ENCODE measurements around the gene RPAP3. TPM values are rescaled to one million over a fixed set of nuclear protein-coding genes. Genes with fewer than 3 reads are reported as not detected.

The RPAP3 gene
- total RNA-seq, 4 donors from 2014 or later: 11.7 to 25.5 (median 19.4) TPM

- H3K27ac ChIP-seq: no peak overlapping the region
- no peaks in the 10 kb centered on the region for H3K27me3 ChIP-seq
- no peak overlapping the region for H3K4me3 ChIP-seq
- H3K4me1 ChIP-seq: peaks cover 79% of the 10 kb centered on the region
- H3K36me3 ChIP-seq: no peaks in the 10 kb centered on the region
- no peaks in the 10 kb centered on the region for H3K9me3 ChIP-seq
- no peak for DNase-seq (ENCODE audit: low spot score in 2 of 2)
- TF ChIP-seq CTCF (IDR thresholded peaks at IDR 0.05) (no peak), POLR2A (IDR thresholded peaks at IDR 0.05) (no peak), POLR2AphosphoS5 (IDR thresholded peaks at IDR 0.05) (no peak), EP300 (IDR thresholded peaks at IDR 0.05) (no peak)
- WGBS: 74% methylated on average over 12 of the region's 12 CpGs
These were observed 29.1 kb upstream of the RPAP3 start for GRCh38 chr12:47734725-47735480.

GRCh38 chr12:47733142-47733541, 27.3 kb upstream of the RPAP3 start:
- DNase-seq (ENCODE audit: low spot score in 2 of 2): no peak
- 43% methylated on average over 4 of the region's 4 CpGs for WGBS
- no peaks in the 10 kb centered on the region for H3K36me3 ChIP-seq
- H3K4me1 ChIP-seq: peaks cover 73% of the 10 kb centered on the region
- H3K27me3 ChIP-seq: no peaks in the 10 kb centered on the region
- no peaks in the 10 kb centered on the region for H3K9me3 ChIP-seq
- H3K4me3 ChIP-seq: no peak overlapping the region
- no peak for TF ChIP-seq CTCF (IDR thresholded peaks at IDR 0.05)
- no peak for TF ChIP-seq EP300 (IDR thresholded peaks at IDR 0.05)
- TF ChIP-seq POLR2A (IDR thresholded peaks at IDR 0.05): no peak
- TF ChIP-seq POLR2AphosphoS5 (IDR thresholded peaks at IDR 0.05): no peak
- no peak overlapping the region for H3K27ac ChIP-seq

- WGBS: 95% methylated on average over 2 of the region's 2 CpGs
- TF ChIP-seq POLR2AphosphoS5 (IDR thresholded peaks at IDR 0.05): no peak
- no peak for TF ChIP-seq EP300 (IDR thresholded peaks at IDR 0.05)
- no peak for TF ChIP-seq CTCF (IDR thresholded peaks at IDR 0.05)
- no peak for TF ChIP-seq POLR2A (IDR thresholded peaks at IDR 0.05)
These were observed 26.7 kb upstream of the RPAP3 start for GRCh38 chr12:47732504-47732903.

GRCh38 chr12:47731723-47732122, 25.9 kb upstream of the RPAP3 start:
- WGBS: 58% methylated on average over 5 of the region's 5 CpGs
- Histone ChIP-seq H3K27me3 (no peaks in the 10 kb centered on the region), H3K27ac (no peak overlapping the region), H3K9me3 (no peaks in the 10 kb centered on the region), H3K4me3 (no peak overlapping the region), H3K36me3 (no peaks in the 10 kb centered on the region), H3K4me1 (peaks cover 59% of the 10 kb centered on the region)
- TF ChIP-seq POLR2A (IDR thresholded peaks at IDR 0.05) (no peak), POLR2AphosphoS5 (IDR thresholded peaks at IDR 0.05) (no peak), CTCF (IDR thresholded peaks at IDR 0.05) (no peak), EP300 (IDR thresholded peaks at IDR 0.05) (no peak)
- DNase-seq (ENCODE audit: low spot score in 2 of 2): no peak

More at GRCh38 chr12:47732504-47732903, 26.7 kb upstream of the RPAP3 start:
- H3K36me3 ChIP-seq: no peaks in the 10 kb centered on the region
- no peak overlapping the region for H3K4me3 ChIP-seq
- DNase-seq (ENCODE audit: low spot score in 2 of 2): no peak
- no peaks in the 10 kb centered on the region for H3K9me3 ChIP-seq
- no peak overlapping the region for H3K27ac ChIP-seq
- no peaks in the 10 kb centered on the region for H3K27me3 ChIP-seq
- H3K4me1 ChIP-seq: peaks cover 66% of the 10 kb centered on the region

GRCh38 chr12:47730341-47730744, 24.5 kb upstream of the RPAP3 start:
- H3K27me3 ChIP-seq: no peaks in the 10 kb centered on the region
- DNase-seq (ENCODE audit: low spot score in 2 of 2): no peak
- 60% methylated on average over 8 of the region's 8 CpGs for WGBS

More at GRCh38 chr12:47730341-47730744, 24.5 kb upstream of the RPAP3 start:
- TF ChIP-seq EP300 (IDR thresholded peaks at IDR 0.05) (no peak), CTCF (IDR thresholded peaks at IDR 0.05) (no peak), POLR2AphosphoS5 (IDR thresholded peaks at IDR 0.05) (no peak), POLR2A (IDR thresholded peaks at IDR 0.05) (no peak)
- H3K4me3 ChIP-seq: no peak overlapping the region
- no peaks in the 10 kb centered on the region for H3K9me3 ChIP-seq
- no peaks in the 10 kb centered on the region for H3K36me3 ChIP-seq
- H3K27ac ChIP-seq: peak overlapping the region; percentile 20
- peaks cover 59% of the 10 kb centered on the region for H3K4me1 ChIP-seq

Measured in suprapubic skin (tissue), 4 donors.